ENCODE measurements around the gene GRK4.
A peak's percentile ranks its signal among the peaks of the same experiment; 100 is the strongest.
"Not testable (repeated sequence)": the region's sequence is repeated elsewhere in the genome, so short reads cannot be mapped to it uniquely, and the experiment has no call there.

Gene GRK4

DNA sequence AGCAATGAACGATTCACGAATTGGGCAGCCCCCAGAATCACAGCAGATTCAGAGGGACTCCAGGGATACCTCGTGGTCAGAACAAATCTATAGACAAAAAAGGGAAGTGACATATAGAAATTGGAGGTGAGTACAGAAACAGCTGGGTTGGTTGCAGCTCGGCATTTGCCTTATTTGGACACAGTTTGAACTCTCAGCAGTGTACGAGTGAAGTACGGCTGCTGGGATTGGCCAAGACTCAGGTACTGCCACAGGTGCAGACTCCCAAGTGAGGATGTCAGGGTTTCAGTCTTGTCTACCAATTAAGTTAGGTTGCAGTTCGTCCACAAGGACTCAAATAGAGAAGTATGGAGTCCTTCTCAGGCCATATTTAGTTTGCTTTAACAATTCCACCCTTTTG, 82.8 kb downstream of the GRK4 start:
- no peak for TF ChIP-seq CTCF (IDR thresholded peaks at IDR 0.05; ENCODE audit: insufficient read depth, low read length, missing control alignments)
- POLR2A ChIA-PET = no interaction called here
- CTCF ChIA-PET = interaction anchor here (0.9 to 5.4 kb wide), 9 partner anchors 9 to 90 kb away, joined by 3 to 31 read pairs (median 4); no protein-coding TSS in a partner anchor
- no peak overlapping the region for H3K4me3 ChIP-seq (ENCODE audit: low read depth, low read length)
- DNase-seq (ENCODE audit: low read depth, low spot score) = no peak

DNA sequence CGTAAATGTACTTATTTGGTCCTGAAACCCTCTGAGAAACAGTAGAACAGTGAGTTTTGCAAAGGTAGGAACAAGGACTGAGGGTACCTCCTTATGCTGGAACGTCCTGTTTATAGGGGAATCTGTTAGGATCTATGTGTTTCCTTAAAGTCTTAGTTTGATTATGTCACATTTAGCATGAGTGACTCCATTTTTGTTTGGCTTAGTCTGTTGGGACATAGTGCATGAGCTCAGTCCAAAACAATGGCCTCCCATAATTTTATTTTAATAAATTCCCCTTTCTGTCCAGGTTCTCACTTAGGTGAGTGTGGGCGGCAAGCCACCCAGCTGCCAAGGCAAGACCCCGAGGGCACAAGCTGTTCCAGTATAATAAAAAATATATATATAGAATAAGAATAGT, 83.3 kb downstream of the GRK4 start:
- H3K4me3 ChIP-seq (ENCODE audit: low read depth, low read length) = no peak overlapping the region
- CTCF ChIA-PET = interaction anchor here (0.9 to 1.9 kb wide), 10 partner anchors 9 to 296 kb away, joined by 3 to 13 read pairs (median 4); no protein-coding TSS in a partner anchor
- POLR2A ChIA-PET = interaction anchor here (0.6 kb wide), 1 partner anchor 15 kb away, joined by 3 read pairs; no protein-coding TSS in a partner anchor

DNA sequence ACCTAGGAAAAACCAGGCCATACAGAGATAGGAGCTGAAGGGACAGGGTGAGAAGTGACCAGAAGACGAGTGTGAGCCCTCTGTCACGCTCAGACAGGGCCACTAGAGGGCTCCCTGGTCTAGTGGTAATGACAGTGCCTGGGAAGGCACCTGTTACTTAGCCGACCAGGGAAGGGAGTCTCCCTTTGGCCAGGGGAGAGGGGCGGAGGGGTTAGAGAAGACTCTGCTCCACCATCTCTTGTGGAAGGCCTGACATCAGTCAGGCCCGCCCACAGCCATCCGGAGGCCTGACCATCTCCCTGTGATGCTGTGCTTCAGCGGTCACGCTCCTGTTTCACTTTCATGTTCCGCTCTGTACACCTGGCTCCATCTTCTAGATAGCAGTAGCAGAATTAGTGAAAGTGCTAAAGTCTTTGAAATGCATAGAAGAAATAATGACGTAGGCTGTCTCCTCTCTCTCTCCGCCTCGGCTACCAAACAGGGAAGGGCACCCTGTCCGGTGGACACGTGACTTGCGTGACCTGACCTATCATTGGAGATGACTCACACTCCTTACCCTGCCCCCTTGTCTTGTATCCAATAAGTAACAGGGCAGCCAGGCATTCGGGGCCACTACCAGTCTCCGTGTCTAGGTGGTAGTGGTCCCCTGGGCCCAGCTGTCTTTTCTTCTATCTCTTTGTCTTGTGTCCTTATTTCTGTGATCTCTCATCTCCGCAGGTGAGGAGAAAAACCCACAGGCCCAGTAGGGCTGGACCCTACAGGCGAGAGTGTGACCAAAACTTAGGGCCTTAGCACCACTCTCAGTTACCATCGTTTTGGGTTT, 84.3 kb downstream of the GRK4 start:
- peak; percentile 87 for TF ChIP-seq CTCF (IDR thresholded peaks at IDR 0.05; ENCODE audit: insufficient read depth, low read length, missing control alignments)
- no peak for DNase-seq (ENCODE audit: low read depth, low spot score)
- CTCF ChIA-PET = interaction anchor here (0.8 to 1.9 kb wide), 13 partner anchors 10 to 297 kb away, joined by 3 to 13 read pairs (median 4); no protein-coding TSS in a partner anchor
- no peak overlapping the region for H3K4me3 ChIP-seq (ENCODE audit: low read depth, low read length)
- POLR2A ChIA-PET = interaction anchor here (0.6 kb wide), 1 partner anchor 14 kb away, joined by 3 read pairs; no protein-coding TSS in a partner anchor

More for the DNA sequence above, 83.3 kb downstream of the GRK4 start:
- TF ChIP-seq CTCF (IDR thresholded peaks at IDR 0.05; ENCODE audit: insufficient read depth, low read length, missing control alignments) = no peak
- DNase-seq (ENCODE audit: low read depth, low spot score) = no peak

DNA sequence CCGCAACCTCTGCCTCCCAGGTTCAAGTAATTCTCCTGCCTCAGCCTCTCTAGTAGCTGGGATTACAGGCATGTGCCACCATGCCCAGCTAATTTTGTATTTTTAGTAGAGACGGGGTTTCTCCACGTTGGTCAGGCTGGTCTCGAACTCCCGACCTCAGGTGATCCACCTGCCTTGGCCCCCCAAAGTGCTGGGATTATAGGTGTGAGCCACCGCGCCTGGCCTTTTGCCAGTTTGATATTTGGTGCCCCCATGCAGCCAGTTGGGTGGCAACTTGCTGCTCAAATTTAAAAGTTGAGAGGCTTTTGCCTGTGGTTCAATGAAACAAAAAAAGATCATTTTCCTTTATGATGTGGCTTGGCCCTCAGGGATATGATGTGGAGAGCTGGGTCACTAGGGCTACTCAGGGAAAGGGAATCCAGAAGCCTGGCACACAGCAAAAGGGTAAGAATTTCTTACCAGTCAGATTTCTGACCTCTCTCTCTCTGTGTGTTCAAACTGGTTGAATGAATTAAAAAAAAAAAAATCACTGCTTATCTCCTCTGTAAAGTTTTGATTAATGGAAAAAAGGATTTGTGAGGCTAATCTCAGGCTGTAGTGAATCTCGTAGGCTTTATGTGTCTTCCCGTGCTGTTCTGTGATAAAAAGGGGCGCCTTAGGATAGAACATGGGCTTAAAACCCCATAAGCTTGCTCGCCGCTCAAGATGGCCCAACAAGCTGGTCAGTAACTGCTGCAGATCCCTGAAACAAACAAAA, 87.9 kb downstream of the GRK4 start:
- POLR2A ChIA-PET; H3K4me3 ChIP-seq (ENCODE audit: low read depth, low read length); DNase-seq (ENCODE audit: low read depth, low spot score): not testable (repeated sequence)
- CTCF ChIA-PET = interaction anchor here (1.3 to 1.5 kb wide), 2 partner anchors 9 to 36 kb away, joined by 4 to 5 read pairs; no protein-coding TSS in a partner anchor

DNA sequence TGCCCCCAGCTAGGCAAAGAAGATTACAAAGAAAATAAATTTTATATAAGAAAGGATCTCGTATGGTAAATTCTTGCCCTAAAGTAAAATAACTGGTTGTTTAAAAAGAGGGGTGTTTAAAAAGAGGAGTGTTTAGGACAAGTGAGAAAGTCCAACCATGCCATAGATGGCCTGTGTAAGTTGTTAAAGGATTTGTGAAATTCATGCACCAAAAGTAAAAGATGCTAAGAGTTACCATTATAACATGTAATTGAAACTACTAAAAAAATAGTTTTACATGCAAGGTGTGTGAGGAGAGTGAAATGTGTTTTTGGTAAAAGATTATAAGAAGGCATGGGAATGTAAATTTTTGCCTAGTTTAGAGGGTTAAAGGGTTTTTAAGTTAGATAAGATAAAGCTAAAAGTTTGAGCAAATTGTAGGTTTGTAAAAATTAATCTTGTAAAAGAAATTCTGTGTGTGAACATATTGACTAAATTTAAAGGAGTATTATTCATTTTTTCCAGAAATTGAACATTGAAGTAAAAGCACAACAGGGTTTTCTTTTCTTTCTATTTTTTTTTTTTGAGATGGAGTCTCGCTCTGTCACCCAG, 90.9 kb downstream of the GRK4 start:
- ChIA-PET CTCF (interaction anchor here (0.8 to 1.1 kb wide), 2 partner anchors 17 to 33 kb away, joined by 3 read pairs; no protein-coding TSS in a partner anchor), POLR2A (no interaction called here)
- H3K4me3 ChIP-seq (ENCODE audit: low read depth, low read length) = no peak overlapping the region
- no peak for DNase-seq (ENCODE audit: low read depth, low spot score)
- TF ChIP-seq CTCF (IDR thresholded peaks at IDR 0.05; ENCODE audit: insufficient read depth, low read length, missing control alignments) = no peak

GRCh38 chr4:3059943-3060342, 96.6 kb downstream of the GRK4 start:
- H3K4me3 ChIP-seq (ENCODE audit: low read depth, low read length) = no peak overlapping the region
- CTCF ChIA-PET = no interaction called here
- TF ChIP-seq CTCF (IDR thresholded peaks at IDR 0.05; ENCODE audit: insufficient read depth, low read length, missing control alignments) = no peak
- DNase-seq (ENCODE audit: low read depth, low spot score) = no peak
- POLR2A ChIA-PET = no interaction called here

Data from AG04449 (cell line).